HG02970 (cell line): Measurements from ENCODE around the gene ASTN2.
"Not testable (repeated sequence)": the region's sequence is repeated elsewhere in the genome, so short reads cannot be mapped to it uniquely, and the experiment has no call there.

Experiments
- ATAC-seq: cut with Tn5 transposase; IDR thresholded peaks from one replicate; pipeline ENCODE4 v1.9.1; 2021; ENCODE audit warnings: mild to moderate bottlenecking, moderate library complexity, moderate number of reproducible peaks; ENCODE audit not compliant: unreplicated experiment, low FRiP score

The ASTN2 gene

GRCh38 chr9:116694785-116695291, 720.0 kb downstream of the ASTN2 start:
- no peak for ATAC-seq

DNA sequence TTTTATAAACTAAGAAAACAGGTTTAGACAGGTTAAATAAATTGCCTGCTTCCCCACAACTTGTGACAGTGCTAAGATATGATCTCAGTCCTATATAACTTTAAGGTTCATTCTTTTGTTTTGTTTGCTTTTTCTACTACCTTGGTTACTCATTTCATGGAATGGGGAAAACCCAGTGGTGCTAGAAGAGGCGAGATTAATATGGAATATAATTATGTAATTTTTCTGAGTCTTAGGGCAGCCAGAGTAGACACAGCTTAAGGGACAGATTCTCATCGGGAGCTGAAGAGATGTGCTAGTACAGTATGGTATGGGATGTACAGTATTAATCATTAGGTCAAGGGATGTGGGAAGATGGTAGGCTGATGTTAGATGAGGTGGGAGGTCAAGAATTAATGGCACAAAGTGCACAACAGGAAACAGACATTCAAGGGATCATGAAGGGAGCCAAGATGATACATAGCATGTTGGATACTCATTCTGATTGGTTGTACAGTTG, 721.6 kb downstream of the ASTN2 start:
- ATAC-seq: no peak

GRCh38 chr9:116692616-116693015, 722.2 kb downstream of the ASTN2 start:
- no peak for ATAC-seq

DNA sequence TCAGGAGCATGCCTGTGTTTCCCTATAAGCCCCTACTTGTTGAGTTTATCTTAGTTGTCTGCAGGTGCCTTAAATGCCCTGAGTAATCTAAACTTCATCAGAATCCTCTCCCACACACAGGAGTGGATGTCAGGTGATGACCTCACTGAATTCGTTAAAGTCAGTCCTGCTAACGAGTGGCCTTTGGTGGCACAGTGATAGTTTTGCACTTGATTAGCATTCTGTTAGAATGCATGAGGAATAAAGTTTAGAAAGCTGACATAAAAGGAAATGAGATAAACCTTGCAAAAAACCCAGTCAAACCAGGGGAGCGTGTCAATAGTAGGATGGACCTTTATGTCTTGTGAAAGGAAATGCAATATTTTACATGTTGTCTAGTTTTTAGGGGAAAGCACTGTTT, 723.2 kb downstream of the ASTN2 start:
- ATAC-seq: no peak

DNA sequence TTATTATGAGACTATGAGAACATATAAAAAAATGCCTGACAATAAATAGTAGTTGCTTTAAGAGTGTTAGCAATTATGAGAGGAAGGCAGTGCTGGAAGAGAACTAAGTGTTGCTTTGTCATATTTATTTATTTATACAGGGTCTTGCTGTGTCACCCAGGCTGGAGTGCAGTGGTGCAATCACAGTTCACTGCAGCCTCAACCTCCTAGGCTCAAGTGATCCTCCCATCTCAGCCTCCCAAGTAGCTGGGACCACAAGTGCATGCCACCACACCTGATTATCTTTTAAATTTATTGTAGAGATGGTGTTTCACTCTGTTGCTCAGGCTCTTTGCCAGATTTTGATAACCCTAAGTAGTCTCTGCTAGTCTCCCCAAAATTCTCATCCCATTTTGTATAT, 724.1 kb downstream of the ASTN2 start:
- not testable (repeated sequence) for ATAC-seq

DNA sequence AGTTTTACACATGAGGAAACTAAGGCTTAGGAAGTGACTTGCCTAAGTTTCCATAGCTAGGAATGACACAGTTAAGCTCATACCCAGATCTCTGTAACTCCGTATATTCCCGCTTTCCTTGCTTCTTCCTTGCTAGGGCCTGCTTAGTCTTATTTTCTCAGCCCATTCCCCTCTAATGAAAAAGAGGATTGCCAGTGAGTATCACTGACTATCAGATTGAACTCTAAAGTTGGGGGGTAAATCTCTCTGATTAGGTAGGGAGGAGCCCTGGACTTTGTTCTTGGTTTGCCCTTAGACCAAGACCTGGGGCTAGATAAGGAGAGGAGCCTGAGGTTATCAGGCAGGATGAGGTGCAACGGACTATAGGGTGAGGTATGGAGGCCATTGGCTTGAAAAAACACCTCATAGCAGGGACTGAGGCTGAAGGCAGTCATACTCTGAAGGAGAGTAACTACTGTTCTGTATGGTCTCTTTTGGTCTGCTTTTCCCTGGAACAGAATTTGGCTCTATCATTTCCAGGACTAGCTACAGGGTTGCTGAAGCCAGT, 725.3 kb downstream of the ASTN2 start:
- ATAC-seq: no peak

- ATAC-seq: no peak
Observed at GRCh38 chr9:116688806-116689485, 725.9 kb downstream of the ASTN2 start.

DNA sequence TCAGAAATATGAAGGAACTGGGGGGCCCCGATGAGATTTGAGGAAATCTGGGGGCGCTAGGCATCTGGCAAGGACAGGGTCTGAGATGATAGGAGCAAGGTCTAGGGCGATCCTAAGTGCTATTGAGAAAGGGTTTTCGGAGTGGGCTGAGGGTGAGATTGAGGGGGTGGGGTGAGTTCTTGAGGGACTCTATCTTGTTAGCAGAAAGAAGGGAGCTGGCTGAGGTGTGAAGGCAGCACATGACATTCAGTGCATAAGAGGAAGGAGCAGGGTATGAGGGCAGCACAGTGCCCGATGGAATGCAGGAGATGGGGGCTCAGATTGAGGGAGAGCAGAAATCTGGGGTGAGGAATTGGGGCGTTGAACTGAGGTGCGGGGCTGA, 727.1 kb downstream of the ASTN2 start:
- no peak for ATAC-seq

GRCh38 chr9:116687074-116687753, 727.6 kb downstream of the ASTN2 start, which contains the start of gene TRIM32:
Gene TRIM32 (plus strand): TSS chr9:116687305. CDS start chr9:116697743, 10,438 bp downstream.
- ATAC-seq: peak; percentile 100

- ATAC-seq: no peak
Observed at GRCh38 chr9:116686693-116687073, 728.2 kb downstream of the ASTN2 start.

GRCh38 chr9:116686135-116686534, 728.7 kb downstream of the ASTN2 start:
- no peak for ATAC-seq

GRCh38 chr9:116685166-116685565, 729.7 kb downstream of the ASTN2 start:
- no peak for ATAC-seq

DNA sequence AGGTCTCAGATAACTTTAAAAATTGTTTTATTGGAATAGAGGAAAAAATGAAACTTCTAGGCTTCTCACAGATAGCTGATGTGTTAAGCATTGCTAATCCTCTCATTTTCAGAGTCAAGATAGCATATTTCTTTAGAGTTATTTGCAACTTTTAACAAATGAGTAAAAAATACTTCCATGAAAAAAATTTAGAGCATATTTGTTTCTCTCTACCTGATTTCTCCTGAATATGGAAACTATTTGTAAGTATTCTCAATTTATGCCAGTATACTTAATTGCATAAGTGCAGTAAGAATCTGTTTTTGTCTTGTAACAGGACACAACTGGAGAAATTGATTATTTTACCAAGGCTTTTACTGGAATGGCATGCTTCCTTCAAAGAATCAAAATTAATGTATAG, 731.3 kb downstream of the ASTN2 start:
- no peak for ATAC-seq

DNA sequence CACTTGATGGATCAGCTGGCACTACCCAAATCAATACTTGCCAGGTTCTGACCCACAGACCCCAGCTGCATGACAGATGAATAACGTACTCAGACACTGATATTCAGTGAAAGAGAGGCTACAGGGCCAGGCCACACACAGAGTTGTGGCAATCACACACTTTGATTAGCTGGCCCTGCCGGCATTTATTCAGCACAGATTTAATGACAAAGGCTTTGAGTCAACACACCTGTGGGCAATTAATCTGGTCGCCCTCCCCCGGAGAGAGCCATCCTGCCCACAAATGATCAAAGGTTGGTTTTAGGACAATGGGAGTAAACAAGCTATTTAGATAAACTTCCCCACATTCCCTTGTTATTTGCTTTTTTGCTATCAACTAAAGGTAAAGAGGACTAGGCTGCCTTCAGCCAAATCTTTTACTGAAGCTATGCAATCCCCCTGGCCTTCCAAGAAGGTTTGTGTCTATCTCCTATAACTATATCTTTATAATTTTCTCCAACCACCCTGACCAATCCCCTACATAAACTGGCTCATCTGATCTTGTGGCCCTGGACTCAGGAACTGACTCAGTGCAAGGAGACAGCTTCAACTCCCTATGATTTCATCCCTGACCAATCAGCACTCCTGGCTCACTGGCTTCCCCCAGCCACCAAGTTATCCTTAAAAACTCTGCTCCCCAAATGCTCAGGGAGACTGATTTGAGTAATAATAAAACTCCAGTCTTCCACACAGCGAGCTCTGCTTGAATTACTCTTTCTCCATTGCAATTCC, 740.5 kb downstream of the ASTN2 start:
- no peak for ATAC-seq

GRCh38 chr9:116673375-116673774, 741.5 kb downstream of the ASTN2 start:
- no peak for ATAC-seq

DNA sequence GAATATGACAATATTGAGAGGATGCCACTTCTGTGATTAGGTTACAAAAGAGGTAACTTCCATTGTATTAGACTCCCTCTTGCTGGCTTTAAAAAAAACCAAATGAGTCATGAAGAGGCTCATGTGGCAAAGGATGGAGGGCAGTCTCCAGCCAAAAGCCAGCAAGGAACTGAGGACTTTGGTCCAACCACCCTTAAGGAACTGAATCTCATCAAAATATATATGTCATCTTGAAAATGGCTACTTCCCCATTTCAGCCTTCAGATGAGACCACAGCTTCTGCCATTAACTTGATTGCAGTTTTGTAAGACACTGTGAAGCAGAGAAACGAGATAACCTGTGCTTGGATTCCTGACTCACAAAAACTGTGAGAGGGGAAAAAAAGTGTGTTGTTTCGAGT, 743.3 kb downstream of the ASTN2 start:
- no peak for ATAC-seq

GRCh38 chr9:116668970-116669695, 745.7 kb downstream of the ASTN2 start:
- no peak for ATAC-seq

DNA sequence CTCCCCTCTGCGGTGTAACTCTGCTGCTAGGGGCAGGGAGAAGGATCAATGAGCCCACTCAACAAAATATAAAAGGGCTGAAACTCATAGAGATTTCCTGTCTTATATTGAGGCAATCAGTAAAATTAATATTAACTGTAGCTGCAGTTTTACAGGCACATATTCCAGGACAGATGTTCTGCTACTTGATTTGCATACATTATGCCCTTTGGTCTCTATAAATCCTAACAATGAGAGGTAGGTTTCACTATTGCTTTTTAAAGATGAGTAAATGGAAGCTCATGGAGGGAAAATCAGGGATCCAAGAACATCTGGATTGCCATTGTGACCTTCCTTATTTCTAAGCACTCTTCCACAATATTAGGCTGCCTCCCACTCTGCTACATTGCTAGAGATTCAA, 751.3 kb downstream of the ASTN2 start:
- ATAC-seq: no peak

GRCh38 chr9:116662646-116663310, 752.1 kb downstream of the ASTN2 start:
- ATAC-seq: no peak
